Measurements from ENCODE around the gene TMUB2. TPM values are rescaled to one million over a fixed set of nuclear protein-coding genes. Genes with fewer than 3 reads are reported as not detected.

TMUB2 gene
- total and polyA plus RNA-seq, 8 donors: 10.4 to 50.9 (median 15.9) TPM

DNA sequence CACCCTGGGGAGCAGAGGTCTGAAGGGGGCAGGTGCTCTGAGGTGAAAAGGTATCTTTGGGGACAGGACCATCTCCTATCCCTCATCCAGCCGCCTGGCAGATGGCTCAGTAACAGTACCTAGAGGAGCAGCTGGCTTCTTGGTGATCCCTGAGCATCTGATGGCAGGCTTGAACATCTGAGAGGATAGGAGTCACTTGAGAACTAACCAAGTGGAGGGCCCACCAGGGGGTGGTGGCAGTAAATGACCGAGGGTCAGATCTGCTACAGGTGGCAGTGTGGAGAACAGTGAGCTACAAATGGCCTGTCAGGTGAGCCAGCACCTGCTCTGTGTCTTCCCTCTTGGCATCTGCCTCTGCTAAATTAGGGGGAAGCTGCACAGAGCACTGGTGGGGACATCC is 31.3 kb upstream of the TMUB2 start:
- no peak overlapping the region for H3K4me3 ChIP-seq
- no peaks in the 10 kb centered on the region for H3K27me3 ChIP-seq
- TF ChIP-seq, protein P1, sequence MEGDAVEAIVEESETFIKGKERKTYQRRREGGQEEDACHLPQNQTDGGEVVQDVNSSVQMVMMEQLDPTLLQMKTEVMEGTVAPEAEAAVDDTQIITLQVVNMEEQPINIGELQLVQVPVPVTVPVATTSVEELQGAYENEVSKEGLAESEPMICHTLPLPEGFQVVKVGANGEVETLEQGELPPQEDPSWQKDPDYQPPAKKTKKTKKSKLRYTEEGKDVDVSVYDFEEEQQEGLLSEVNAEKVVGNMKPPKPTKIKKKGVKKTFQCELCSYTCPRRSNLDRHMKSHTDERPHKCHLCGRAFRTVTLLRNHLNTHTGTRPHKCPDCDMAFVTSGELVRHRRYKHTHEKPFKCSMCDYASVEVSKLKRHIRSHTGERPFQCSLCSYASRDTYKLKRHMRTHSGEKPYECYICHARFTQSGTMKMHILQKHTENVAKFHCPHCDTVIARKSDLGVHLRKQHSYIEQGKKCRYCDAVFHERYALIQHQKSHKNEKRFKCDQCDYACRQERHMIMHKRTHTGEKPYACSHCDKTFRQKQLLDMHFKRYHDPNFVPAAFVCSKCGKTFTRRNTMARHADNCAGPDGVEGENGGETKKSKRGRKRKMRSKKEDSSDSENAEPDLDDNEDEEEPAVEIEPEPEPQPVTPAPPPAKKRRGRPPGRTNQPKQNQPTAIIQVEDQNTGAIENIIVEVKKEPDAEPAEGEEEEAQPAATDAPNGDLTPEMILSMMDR (IDR thresholded peaks at IDR 0.05): no peak
- ATAC-seq (no peak), DNase-seq (no peak), FAIRE-seq (no peak)
- no peaks in the 10 kb centered on the region for H3K4me1 ChIP-seq
- no peaks in the 10 kb centered on the region for H3K36me3 ChIP-seq
- no peaks in the 10 kb centered on the region for H3K9me3 ChIP-seq
- H3K27ac ChIP-seq: no peak overlapping the region
- intact Hi-C loops (cut with DNase I): no loop called here
- WGBS, 2 donors: 78 to 97% methylated on average over 2 of the region's 2 CpGs

DNA sequence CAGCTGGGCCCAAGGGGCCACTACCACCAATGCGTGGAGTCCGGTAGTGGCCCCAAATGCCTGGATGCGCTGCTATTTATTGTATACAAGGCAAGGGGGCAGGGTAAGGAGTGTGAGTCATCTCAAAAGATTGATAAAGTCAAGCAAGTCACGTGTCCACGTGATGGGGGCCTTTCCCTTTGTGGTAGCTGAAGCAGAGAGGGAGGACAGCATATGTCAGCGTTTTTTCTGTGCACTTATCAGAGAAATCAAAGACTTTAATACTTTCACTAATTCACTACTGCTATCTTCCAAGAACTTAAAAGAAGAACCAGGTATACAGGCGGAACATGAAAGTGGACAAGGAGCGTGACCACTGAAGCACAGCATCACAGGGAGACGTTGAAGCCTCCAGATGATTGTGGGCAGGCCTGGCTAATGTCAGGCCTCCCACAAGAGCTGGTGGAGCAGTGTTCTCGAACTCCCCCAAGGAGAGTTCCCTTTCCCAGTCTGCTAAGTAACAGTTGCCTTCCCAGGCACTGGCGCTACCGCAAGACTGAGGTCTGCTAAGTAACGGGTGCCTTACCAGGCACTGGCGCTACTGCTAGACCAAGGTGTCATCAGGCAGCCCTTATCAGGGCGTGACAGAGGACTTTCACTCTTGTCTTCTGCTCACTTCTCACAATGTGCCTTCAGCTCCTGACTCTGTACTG is 27.1 kb upstream of the TMUB2 start:
- TF ChIP-seq, protein P1 (IDR thresholded peaks at IDR 0.05): no peak
- 86 to 89% methylated on average over 15 of the region's 15 CpGs for WGBS, 2 donors
- Histone ChIP-seq H3K27ac (no peak overlapping the region), H3K27me3 (no peaks in the 10 kb centered on the region), H3K36me3 (no peaks in the 10 kb centered on the region), H3K4me3 (no peak overlapping the region), H3K9me3 (no peaks in the 10 kb centered on the region), H3K4me1 (no peaks in the 10 kb centered on the region)
- no peak for DNase-seq
- ATAC-seq: no peak
- intact Hi-C loops (cut with DNase I): loop anchor here in 1 of 3 donors (10.0 kb wide), 1 partner anchor 215 kb away; the partner anchor contains the start of gene PPY
- FAIRE-seq: no peak

DNA sequence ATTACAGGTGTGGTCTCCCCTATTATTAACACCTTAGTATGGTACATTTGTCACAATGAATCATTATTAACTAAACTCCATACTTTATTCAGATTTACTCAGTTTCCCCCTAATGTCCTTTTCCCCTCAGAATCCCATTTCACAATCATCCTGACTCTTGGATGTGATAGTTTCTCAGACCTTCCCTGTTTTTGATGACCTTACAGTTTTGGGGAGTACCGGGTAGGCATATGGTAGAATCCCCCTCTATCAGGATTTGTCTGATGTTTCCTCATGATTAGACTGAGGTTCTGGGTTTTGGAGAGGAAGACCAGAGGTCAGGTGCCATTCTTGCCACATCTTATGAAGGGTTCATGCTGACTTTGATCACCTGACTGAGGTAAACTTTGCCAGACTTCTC is 22.3 kb upstream of the TMUB2 start:
- DNase-seq (no peak), ATAC-seq (no peak), FAIRE-seq (no peak)
- TF ChIP-seq, protein P1 (IDR thresholded peaks at IDR 0.05): no peak
- 94 to 97% methylated on average over 1 of the region's 1 CpG for WGBS, 2 donors
- no peaks in the 10 kb centered on the region for H3K4me1 ChIP-seq
- H3K9me3 ChIP-seq: no peaks in the 10 kb centered on the region
- H3K27ac ChIP-seq: no peak overlapping the region
- intact Hi-C loops (cut with DNase I): loop anchor here in 1 of 3 donors (10.0 kb wide), 1 partner anchor 220 kb away; the partner anchor contains the start of gene PPY
- no peaks in the 10 kb centered on the region for H3K36me3 ChIP-seq
- no peaks in the 10 kb centered on the region for H3K27me3 ChIP-seq
- no peak overlapping the region for H3K4me3 ChIP-seq

DNA sequence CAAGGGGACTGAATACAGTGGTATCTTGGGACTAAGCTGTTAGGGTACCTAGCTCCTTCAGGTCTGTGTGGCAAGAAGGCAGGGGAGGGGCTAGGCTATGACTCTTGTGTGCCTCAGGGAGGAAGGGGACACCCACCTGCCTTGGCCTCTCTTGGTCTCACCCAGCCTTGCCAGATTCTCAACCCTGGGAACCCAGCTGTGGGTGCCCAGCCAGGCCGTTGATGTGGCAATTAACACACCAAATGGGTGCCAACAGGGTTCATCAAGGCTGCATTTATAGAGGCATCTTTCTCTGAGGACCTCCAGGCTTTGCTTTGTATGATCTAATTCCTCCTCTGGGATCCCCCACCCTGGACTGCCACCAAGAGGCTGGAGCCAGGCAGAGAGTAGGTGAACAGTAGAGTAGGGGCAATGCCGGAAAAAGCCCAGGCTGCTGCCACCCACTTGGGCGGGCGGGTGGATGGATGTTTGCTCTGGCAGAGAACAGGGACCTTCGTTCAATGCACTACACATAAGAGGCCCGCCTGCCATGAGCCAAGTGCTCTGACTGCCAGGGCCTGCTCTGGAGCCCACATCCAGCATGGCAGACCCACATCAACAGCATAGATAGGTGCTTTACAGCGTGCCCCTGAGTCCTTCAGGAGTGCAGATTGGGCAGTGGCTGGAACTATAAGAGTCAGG is 19.5 kb upstream of the TMUB2 start:
- 70 to 88% methylated on average over 7 of the region's 7 CpGs for WGBS, 2 donors
- H3K4me1 ChIP-seq: peaks cover 0 to 6% (median 5%) of the 10 kb centered on the region in 3 donors
- no peak for FAIRE-seq
- H3K9me3 ChIP-seq: no peaks in the 10 kb centered on the region
- TF ChIP-seq, protein P1 (IDR thresholded peaks at IDR 0.05): no peak
- no peaks in the 10 kb centered on the region for H3K27me3 ChIP-seq
- H3K27ac ChIP-seq: no peak overlapping the region
- intact Hi-C loops (cut with DNase I): loop anchor here in 1 of 3 donors (10.0 kb wide), 1 partner anchor 223 kb away; the partner anchor contains the start of gene PPY
- no peak for ATAC-seq
- no peak overlapping the region for H3K4me3 ChIP-seq
- H3K36me3 ChIP-seq: no peaks in the 10 kb centered on the region
- no peak for DNase-seq

DNA sequence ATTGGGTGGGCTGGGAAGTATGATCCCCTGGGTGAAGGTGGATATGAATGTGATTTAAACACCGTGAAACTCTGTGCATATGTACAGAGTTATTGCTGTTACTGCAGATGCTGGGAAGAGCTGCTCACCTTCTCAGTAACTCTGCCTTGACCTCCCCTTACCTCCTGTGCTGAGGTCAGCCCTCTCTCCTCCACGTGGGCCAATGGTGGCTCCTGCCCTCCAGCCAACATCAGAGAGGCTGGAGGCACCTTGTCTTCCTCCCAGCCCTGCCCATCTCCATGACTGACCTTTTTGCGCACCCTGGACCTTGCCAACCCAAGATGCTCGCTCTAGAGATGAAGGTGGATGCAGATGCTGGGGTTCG is 16.7 kb upstream of the TMUB2 start:
- H3K36me3 ChIP-seq: no peaks in the 10 kb centered on the region
- TF ChIP-seq, protein P1 (IDR thresholded peaks at IDR 0.05): no peak
- no peak for DNase-seq
- 31% methylated on average over 5 of the region's 5 CpGs for WGBS, 2 donors
- no peak for FAIRE-seq
- peak overlapping the region in 1 of 4 donors; percentile 43 for H3K4me3 ChIP-seq
- peak overlapping the region; percentile 55 to 83 (median 69) for H3K27ac ChIP-seq
- peak in 1 of 4 donors; percentile 13 for ATAC-seq
- H3K9me3 ChIP-seq: no peaks in the 10 kb centered on the region
- intact Hi-C loops (cut with DNase I): no loop called here
- no peaks in the 10 kb centered on the region for H3K27me3 ChIP-seq
- H3K4me1 ChIP-seq: peaks cover 0 to 6% (median 5%) of the 10 kb centered on the region in 3 donors
